Fibroblast of mammary gland (primary cell): ENCODE measurements around the gene MB.

Experiments used
- DNase-seq: peaks from one replicate; pipeline ENCODE4 v3.0.0-alpha.2; 2010; ENCODE audit warnings: low read depth
- H3K4me3 ChIP-seq: 2 replicates; pipeline ENCODE4 v1.5.1; 2011; ENCODE audit warnings: low read depth, mild to moderate bottlenecking, low read length, moderate library complexity; ENCODE audit not compliant: control insufficient read depth
- CTCF ChIP-seq: conservative IDR thresholded peaks from 2 replicates; pipeline ENCODE4 v1.5.1; 2011; ENCODE audit warnings: low read depth, low read length, inconsistent platforms; ENCODE audit not compliant: control insufficient read depth, insufficient read depth

Gene MB

DNA sequence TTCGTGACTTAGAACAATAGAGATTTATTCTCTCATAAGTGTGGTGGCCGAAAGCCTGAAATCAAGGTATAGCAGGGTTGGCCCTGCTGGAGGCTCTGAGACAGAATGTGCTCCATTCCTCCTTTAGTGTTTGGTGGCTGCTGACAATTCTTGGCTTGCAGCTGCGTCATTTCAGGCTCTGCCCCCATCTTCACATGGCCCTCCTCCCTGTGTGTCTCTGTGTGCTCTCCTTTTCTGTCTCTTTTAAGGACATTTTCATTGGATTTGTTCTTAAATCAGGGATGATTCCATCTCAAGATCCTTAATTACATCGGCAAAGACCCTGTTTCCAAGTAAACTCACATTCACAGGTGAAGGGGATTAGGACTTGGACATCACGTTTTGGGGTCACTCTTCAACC lies 20.9 kb upstream of the MB start:
- peak; percentile 36 for DNase-seq
- TF ChIP-seq CTCF: no peak
- H3K4me3 ChIP-seq: no peak overlapping the region

- H3K4me3 ChIP-seq: no peak overlapping the region
- no peak for DNase-seq
- TF ChIP-seq CTCF: no peak
Measured at GRCh38 chr22:35637254-35637653, 20.1 kb upstream of the MB start.

DNA sequence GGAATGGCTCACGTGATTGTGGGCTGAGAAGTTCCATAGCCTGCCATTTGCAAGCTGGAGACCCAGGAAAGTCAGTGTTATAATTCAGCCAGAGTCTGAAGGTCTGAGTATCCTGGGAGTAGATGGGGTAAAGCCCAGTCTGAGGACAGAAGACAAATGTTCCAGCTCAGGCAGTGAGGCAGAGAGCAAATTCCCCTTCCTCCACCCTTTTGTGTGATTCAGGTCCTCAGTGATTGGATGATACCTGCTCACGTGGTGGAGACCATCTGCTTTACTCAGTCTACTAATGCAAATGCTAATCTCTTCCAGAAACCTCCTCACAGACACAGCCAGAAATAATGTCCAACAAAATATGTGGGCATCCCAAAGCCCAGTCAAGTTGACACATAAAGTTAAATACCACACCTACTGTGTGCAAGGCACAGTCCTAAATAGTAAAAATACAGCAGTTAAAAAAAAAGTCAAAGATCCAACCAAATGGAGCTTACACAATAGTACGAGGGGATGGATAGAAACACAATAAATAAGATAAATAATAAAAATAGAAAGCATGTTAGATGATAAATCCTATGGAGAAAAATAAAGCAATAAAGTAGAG lies 17.9 kb upstream of the MB start:
- no peak for TF ChIP-seq CTCF
- peak; percentile 62 for DNase-seq
- no peak overlapping the region for H3K4me3 ChIP-seq

GRCh38 chr22:35634015-35634414 lies 16.9 kb upstream of the MB start:
- TF ChIP-seq CTCF: no peak
- H3K4me3 ChIP-seq: no peak overlapping the region
- no peak for DNase-seq

- H3K4me3 ChIP-seq: no peak overlapping the region
- DNase-seq: no peak
- TF ChIP-seq CTCF: no peak
Measured at GRCh38 chr22:35633520-35633919, 16.4 kb upstream of the MB start.

DNA sequence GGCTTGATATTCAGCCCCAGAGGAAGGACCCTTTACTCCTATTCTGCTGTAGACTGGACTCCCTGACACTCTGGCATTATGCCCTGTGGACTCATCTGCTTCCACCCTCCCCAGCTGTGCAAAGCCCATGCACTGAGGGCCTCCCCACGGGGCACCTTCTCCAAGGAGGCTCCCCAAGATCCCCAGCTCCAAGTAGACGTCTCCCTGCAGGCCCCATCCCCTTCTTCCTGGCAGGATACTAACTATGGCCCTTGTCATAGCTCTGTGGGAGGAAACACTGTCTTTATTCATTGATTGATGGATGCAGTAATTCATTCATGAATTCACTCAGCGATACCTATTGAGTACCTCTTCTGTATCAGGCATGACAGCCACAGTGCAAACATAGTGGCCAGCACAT lies 15.8 kb upstream of the MB start:
- no peak for DNase-seq
- TF ChIP-seq CTCF: no peak
- no peak overlapping the region for H3K4me3 ChIP-seq

GRCh38 chr22:35631597-35631996 lies 14.5 kb upstream of the MB start:
- TF ChIP-seq CTCF: peak; percentile 53
- peak; percentile 46 for DNase-seq
- no peak overlapping the region for H3K4me3 ChIP-seq
